Activated T-cell treated with anti-CD3 and anti-CD28 coated beads for 24 hours (primary cell): Measurements from ENCODE around the gene ANGEL1.

Experiments
- DNase-seq: peaks from one replicate; pipeline ENCODE4 v3.0.0-alpha.2; 2020; ENCODE audit warnings: low read depth

Gene ANGEL1

DNA sequence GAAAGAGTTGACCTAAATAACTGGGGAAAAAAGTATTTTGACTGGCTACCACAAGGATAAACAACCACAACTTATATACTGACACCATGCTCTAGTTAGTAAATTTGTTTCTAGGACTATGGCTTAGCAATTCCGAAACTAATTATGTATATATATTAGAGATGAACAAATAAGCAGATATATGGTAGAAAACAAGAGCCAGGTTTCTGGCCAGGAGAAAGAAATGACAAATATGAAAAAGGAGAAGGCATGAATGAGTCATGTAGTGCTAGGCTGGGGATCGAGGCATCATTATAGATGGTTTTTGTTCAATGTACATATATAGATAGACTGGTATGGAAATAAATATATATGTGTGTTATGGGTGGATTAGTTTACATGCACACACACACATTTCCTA is 8.0 kb upstream of the ANGEL1 start:
- no peak for DNase-seq

DNA sequence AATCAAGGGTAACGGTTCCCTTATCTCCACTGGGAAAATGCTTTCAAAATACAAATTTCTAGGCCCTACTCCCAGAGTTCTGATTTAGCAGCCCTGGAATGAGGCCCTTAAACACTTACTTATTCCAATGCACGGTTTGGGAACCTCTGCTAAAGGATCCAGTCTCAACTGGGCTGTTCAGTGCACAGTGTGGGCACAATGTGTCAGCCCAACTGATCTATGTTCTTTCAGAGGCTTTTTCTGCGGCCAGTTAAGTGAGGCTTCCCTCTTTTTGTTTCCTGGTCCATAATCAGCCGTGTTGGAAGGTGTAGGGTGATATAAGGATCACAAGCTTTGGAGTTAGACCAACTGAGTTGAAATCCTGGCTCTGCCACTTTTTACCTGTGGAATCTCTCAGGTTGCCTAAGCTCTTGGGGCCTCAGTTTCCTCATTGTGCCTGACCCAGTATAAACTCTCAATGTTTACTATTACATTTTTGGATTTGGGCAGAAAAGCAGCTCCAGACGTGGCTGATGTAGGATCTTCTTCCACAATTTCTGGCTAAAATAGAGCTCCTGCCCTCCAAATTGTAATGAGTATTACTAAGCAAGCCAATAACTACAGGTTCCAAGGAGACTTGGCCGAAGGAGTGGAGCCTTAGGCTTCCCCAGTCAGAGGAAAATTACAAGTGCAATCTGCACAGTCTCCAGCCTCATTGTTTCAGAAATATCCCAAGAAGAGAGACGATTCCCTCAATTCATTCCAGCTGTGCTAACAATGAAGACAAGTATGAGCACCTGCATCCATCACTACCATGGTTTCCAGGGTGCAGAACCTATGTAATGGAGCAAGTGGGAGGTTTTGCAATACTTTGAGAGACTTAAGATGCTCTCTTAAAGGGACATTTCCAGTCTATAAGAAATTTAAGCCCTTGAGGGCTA is 2.3 kb upstream of the ANGEL1 start:
- no peak for DNase-seq

DNA sequence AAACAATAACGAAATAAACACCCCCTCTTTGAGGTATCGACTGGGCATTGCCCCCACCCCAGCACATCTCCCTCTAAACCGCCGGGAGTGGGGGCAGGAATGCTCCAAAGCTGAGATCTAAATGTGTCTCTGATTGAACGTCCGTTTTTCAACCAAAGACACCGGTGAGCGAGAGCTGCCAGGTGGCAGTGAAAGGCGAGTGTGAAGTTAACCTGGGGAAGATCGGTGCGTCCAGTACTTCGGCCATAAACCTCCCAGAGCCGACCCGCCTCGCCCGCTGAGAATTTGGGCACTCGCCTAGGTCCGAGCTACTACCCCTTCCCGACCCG is 625 bp downstream of the ANGEL1 start:
- peak; percentile 2 for DNase-seq

DNA sequence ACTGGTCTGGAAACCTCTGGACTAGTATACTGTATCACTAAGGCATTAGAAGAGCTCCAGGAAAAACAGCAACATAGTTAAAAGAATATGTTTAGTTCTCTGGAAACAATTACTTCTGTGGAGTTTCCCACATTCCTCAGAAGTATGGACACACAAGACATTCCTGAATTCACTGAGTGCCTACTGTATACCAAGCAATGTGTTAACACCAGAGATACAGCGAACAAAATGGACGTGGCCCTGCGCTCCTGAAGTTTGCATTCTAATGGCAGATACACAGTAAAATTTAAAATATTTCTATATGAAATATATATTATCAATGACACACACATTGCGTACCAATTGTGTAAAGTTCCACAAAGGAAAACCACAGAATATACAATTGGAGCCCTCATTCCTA is 1.1 kb downstream of the ANGEL1 start:
- no peak for DNase-seq

DNA sequence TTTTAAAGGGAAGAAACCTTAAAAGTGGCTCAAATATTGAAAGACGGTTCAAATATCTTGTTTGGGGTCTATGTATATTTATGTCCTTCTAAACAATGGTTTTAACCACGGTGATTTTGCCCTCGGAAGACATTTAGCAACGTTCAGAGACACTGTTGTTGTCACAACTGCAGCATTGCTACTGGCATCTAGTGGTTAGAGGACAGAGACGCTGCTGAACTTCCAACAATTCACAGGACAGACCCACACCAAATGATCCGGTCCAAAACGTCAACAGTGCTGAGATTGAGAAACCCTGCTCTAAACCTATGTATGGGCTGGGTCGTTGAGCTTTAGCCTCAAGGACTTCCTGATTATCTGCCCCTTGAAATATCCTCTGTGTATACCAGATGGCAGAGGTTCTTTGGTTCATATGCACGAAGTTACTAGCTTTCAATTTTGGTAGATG is 1.7 kb downstream of the ANGEL1 start:
- peak; percentile 7 for DNase-seq

DNA sequence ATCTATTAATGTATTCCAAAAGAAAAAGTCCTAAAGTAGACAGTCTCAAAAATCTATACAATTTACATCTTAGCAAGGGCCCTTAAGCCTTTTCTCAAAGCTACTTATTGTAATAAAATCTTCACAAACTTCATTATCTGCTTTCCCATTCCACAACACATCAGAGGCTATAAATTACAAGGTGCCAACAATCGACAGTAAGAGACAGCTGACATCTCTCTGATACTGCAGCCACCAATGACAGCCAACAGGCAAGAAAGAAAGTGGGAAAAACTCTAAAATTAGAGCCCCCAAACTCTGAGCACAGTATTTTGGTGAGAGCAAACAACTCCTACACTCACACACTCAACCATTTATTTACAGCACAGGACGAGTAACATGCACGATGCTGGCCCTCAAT is 2.2 kb downstream of the ANGEL1 start:
- no peak for DNase-seq

DNA sequence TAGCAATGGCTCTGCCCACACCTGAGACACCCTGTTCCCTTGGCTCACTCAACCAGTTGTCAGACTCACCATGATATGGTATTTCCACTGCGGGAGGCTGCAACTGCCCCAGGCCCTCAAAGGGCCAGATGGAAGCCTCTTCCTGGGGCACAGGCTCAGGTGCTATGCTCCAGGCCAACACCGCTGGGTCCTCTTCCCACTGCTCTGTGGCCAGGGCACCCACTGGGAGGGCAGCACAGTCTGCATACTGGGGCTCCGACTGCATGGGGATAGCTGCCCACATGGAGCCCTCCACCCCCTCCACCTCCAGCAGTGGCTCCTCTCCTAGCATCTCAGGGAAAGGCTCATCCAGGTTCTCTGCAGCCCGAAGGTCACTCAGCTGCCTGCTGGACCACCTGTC is 3.7 kb downstream of the ANGEL1 start:
- no peak for DNase-seq

DNA sequence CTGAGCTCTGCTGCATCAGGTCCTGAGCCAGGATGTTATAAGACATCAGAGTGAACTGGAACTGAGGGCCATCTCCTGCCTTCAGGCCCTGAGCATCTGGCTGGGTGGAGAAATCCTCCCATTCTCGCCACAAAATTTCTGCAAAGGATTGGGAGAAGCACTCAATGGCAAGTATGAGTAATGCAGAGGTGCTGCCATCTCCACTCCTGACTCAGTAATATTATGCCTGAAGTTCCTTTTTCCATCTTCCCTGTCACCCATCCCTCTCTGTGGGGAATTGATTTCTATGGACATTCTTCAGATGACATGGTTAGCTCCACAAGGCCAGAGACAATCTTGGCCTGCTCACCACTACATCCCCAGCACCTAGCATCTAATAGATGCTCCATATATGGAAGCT is 4.7 kb downstream of the ANGEL1 start:
- no peak for DNase-seq

DNA sequence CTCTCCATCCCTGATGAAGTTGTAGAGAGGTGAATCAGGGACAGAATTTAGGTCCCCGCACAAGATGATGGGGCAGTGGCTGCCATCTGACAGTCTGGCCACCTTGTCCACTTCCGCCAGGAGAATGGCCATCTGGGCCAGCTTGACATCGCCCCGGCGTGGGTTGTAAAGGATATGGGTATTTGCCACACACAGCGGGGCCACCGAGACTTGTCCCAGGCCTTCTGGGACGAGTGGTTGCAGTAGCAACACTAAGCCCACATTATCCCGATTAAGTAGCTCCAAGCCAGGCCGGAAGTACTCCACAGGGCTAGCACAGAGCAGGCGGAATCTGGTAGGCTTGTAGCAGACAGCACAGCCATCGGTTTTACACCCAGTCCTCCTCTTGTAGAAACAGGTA is 6.2 kb downstream of the ANGEL1 start:
- DNase-seq = no peak

DNA sequence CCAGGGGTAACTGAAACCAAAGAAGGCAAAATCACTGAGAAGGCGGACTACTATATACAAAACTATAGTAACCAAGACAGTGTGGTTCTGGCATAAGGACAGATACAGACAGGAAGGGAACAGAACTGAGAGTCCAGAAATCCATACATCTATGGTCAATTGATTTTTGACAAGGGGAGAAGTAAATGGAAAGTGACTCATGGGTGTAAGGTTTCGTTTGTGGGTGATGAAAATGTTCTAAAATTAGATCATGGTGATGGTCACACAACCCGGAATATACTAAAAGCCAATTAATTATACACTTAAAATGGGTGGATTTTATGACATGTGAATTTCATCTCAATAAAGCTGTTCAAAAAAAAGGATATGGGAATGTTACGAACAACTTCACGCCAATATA is 18.7 kb downstream of the ANGEL1 start:
- no peak for DNase-seq

DNA sequence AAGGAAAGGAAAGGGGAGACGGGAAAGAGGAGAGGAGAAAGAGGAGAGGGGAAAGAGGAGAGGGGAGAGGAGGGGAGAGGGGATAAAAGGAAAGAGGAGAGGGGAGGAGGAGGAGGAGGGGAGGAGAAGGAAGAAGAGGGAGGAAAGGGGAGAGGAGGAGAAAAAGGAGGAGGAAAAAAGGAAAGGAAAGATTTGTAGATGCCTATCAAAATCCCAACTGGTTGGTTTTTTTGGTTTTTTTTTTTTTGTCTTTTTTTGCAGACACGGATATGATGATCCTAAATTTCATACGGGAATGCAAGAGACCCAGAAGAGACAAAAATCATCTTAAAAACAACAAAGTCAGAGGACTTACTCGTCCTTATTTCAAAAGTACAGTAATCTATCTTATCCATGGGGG is 19.4 kb downstream of the ANGEL1 start:
- DNase-seq = no peak

DNA sequence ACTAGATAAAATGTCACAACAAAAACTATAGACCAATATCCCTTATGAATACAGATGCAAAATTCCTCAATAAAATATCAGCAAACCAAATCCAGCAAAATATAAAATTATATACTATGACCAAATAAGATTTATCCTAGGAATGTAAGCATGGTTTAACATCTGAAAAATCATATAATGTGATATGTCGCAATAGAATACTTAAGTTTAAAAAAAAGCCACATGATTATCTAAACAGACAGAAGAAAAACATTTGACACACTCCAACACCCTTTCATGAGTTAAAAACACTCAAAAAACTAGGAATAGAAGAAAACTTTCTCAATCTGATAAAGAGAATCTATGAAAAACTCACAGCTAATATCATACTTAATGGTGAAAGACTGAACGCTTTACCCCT is 20.3 kb downstream of the ANGEL1 start:
- DNase-seq = no peak

DNA sequence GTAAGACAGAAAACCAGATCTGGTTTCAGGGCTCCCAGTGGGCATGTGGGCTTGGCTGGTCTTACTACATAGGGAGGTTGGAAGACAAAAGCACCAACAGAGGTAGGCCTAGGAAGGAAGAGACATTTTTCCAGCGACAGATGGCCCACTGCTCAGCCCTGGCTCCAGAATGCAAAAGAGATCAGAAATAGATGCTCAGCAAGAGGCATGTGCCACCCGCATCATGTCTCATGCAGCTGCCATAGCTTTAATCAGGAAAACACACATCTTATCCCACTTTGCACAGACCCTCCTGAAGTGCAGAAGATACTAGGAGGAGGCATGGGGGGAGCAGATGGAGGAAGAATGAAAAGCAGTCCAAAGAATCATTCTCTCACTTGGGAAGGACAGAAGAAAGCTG is 26.1 kb downstream of the ANGEL1 start:
- no peak for DNase-seq

DNA sequence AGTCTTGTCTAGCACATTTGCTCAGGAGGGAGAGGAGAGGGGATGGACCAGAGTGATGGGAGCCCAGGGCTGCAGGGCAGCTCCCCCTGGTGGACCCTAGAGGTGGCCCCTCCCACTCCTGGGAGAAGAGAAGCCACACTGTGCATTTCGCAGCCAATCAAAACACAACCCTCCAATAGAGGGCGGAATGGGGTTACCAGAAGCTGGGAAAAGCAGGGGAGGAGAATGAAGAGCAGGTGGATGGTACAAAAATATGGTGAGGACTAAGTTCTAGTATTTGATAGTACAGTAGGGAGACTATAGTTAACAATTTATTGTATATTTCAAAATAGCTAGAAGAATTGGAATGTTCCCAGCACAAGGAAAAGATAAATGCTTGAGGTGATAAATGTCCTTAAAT is 27.8 kb downstream of the ANGEL1 start:
- DNase-seq = peak; percentile 34

DNA sequence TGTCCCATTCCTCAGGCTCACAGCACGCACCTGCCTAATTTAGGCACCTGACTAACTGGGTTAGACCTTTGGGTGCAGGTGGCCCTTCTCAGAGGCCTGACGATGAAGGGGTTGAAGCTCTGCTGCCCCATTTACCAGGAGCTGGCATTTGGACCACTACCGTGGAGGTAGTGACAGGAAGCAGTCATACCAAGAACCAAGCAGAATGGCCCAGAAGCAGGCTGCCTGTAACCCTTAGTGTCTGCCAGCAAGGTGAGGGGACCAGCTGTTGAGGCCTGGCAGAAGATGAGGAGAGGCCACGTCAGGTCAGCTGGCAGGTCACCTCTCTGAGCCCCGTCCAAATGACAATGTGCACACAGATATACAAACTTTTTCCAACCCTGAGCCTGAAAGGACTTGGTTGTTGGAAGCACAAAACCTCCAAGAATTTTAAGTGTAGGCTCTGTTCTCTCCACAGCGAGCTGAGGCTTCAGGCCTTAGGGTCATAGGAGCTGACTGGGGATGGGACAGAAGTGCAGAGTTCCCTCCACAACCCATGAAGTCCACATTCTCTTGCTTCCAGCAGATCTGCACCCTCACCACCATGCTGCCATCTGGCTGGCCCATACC is 28.3 kb downstream of the ANGEL1 start:
- no peak for DNase-seq

DNA sequence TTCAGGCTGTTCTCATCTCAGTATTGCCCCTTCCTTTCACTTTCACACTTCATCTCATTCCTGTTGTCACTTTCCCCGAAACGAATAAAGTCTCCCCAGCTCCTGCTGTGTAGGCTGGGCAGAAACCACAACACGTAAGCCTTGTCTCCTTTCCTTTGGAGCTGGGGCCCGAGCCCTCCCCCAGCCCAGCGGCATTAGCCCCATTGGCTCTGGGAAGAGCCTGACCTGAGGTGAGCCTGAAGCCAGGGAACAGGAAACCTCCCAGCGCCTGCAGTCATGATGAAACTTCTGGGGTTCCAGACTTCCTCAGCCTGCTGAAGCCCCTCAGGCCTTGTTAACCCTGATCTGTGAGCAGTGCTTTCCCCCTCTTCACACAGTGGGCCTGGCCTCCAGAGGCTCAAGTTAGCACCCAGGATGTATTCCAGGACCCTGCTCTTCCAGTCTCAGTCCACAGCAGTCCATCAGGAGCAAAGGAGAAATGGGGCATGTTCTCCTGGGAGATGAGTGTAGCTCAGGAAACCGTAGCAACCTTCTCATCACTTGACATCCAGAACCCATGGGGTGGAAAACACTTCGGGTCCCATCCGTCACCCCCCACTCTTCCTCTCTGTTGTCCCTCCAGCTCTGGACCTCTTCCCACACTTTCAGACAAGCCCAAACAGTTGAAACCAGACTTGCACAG is 29.7 kb downstream of the ANGEL1 start:
- no peak for DNase-seq

DNA sequence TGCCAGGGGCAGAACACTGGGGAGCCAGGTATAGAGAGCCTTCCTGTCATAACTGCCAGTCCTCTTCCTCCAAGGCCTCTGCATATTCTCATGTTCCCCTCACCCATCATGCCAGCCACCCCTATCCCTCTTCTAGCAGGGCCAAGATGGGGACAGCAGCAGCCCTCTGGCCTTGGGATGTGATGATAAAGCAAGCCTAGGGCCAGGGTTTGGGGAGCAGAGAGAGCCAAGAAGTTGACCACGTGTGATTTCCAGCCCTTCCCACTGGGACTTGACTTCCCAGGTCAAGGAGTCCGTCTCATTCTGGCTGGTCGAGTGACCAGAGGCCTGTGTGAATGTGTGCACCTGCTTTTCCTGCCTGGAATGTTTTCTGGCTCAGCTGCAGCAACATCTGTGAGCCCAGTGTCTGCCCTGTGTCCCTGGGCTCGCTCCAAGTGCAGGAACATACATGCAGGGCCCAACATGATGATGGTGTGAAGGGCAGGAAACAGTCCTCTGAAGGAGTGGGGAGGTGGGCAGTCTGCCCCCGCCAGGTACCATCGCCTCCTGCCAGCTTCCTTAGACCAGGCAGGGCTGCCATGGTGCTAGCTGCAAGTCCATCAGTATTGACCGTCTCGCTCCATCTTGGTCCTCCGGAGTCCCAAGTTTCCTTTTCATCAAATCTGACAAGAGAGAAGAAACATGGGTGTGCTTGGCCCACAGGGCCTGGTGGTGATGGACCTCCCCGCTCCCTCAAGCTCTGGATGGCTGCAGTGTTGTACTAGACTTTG is 30.4 kb downstream of the ANGEL1 start:
- no peak for DNase-seq

DNA sequence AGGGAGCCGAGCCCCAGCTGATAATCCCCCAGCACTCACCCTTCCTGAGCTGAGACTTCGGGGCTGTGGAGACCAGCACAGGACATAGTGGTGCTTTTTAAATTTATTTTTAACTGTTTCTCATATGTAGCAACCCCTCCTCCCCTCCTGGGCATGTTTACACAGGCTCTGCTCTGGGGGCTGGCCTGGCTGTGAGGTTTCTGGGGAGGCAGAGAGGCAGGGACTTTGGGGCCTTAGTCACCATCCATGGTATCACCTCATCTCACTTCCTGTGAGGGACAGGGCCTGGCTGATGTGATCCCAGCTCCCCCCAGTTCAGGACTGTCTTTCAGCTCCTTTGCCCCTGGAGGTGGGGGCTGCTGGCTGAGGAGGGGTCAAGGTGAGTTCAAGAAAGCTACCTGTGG is 31.0 kb downstream of the ANGEL1 start:
- DNase-seq = no peak

DNA sequence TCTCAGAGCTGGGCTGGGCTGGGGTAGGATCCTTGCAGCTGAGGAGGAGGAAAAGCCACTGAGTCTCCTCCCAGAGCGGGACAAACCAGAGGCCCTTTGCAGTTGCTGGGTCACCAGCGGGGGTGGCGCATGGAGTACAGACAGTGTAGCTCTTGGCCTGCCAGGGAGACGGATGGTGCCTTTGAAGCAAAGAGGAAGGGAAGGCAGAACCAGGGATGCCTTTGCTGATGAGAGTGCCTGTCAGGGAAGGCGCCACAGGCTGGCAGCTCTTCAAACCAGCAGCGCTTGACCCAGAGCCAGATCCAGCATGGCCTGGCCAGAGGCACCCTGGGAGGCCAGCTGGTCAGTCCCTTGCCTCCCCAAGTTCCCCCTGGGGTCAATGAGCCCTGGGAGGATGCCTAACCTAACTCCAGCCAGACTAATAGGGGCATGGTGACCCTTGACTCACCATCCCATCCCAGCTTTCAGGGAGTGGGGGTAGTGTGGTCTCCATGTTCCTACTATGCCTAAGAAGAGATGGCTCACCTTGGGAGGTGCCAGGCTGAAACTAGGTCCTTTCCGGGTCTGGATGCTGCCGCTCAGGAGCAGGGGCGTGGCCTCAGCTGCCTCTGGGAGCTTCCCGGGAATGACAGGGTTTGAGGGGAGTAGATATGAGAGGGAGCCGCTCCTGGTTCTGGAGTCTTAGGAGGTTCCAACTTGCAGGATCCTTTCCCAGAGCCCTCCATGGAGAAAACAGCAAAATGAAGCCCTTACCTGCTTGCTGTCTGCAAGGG is 31.6 kb downstream of the ANGEL1 start:
- DNase-seq = no peak

DNA sequence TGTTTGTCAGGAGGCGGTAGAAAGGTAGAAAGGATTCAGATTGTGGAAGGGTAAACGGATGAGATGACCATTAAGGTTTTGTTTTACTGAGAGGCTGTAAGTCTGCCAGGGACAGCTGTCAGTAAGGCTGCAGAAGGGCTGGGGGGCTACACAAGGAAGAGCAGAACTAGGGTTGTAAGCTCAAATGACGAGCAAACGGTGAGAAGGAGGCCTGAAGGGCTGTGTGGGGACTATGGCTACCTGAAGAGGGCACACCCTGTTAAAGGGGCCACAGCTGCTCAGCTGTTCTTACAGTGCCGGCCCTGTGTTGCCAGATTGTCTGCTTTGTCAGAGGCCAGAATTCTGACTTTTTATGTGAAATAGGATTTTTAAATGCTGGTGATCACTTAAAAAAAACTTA is 32.3 kb downstream of the ANGEL1 start:
- no peak for DNase-seq

DNA sequence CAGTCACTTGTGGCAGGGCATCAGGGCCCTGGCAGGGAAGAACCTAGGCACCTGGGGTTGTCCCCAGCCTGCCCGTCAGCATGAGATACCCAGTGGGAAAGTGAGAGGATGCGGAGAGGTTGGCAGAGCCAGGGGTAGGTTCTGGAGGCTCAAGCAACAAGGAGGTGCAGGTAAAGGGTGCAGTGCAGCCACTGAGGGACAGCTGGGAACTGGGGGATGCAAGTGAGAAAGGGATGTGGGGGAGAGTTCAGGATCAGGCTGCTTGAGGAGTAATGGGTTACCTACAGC is 32.7 kb downstream of the ANGEL1 start:
- no peak for DNase-seq
